ENCODE data around the gene CSRNP3.
"Not testable (repeated sequence)": the region's sequence is repeated elsewhere in the genome, so short reads cannot be mapped to it uniquely, and the experiment has no call there.

The CSRNP3 gene

GRCh38 chr2:165587335-165587938, 117.9 kb downstream of the CSRNP3 start:
- no peak for DNase-seq (ENCODE audit: low spot score)

- DNase-seq (ENCODE audit: low spot score) = not testable (repeated sequence)
These were observed 121.5 kb downstream of the CSRNP3 start for GRCh38 chr2:165590999-165591398.

- DNase-seq (ENCODE audit: low spot score) = no peak
These were observed 123.6 kb downstream of the CSRNP3 start for GRCh38 chr2:165593081-165593480.

- DNase-seq (ENCODE audit: low spot score) = no peak
These were observed 124.9 kb downstream of the CSRNP3 start for GRCh38 chr2:165594231-165594934.

GRCh38 chr2:165594935-165595255, 125.4 kb downstream of the CSRNP3 start:
- no peak for DNase-seq (ENCODE audit: low spot score)

- no peak for DNase-seq (ENCODE audit: low spot score)
These were observed 127.3 kb downstream of the CSRNP3 start for GRCh38 chr2:165596788-165597187.

- DNase-seq (ENCODE audit: low spot score) = no peak
These were observed 131.8 kb downstream of the CSRNP3 start for GRCh38 chr2:165601065-165601830.

GRCh38 chr2:165601928-165602521, 132.5 kb downstream of the CSRNP3 start:
- DNase-seq (ENCODE audit: low spot score) = no peak

- no peak for DNase-seq (ENCODE audit: low spot score)
These were observed 140.2 kb downstream of the CSRNP3 start for GRCh38 chr2:165609672-165610071.

- no peak for DNase-seq (ENCODE audit: low spot score)
These were observed 141.1 kb downstream of the CSRNP3 start for GRCh38 chr2:165610591-165611029.

- no peak for DNase-seq (ENCODE audit: low spot score)
These were observed 148.4 kb downstream of the CSRNP3 start for GRCh38 chr2:165617741-165618481.

- no peak for DNase-seq (ENCODE audit: low spot score)
These were observed 149.3 kb downstream of the CSRNP3 start for GRCh38 chr2:165618806-165619205.

- no peak for DNase-seq (ENCODE audit: low spot score)
These were observed 151.6 kb downstream of the CSRNP3 start for GRCh38 chr2:165621086-165621560.

- DNase-seq (ENCODE audit: low spot score) = no peak
These were observed 153.7 kb downstream of the CSRNP3 start for GRCh38 chr2:165623161-165623560.

- no peak for DNase-seq (ENCODE audit: low spot score)
These were observed 154.4 kb downstream of the CSRNP3 start for GRCh38 chr2:165623783-165624469.

GRCh38 chr2:165624470-165624800, 154.9 kb downstream of the CSRNP3 start:
- no peak for DNase-seq (ENCODE audit: low spot score)

- DNase-seq (ENCODE audit: low spot score) = no peak
These were observed 158.0 kb downstream of the CSRNP3 start for GRCh38 chr2:165627470-165627869.

GRCh38 chr2:165629776-165630175, 160.3 kb downstream of the CSRNP3 start:
- no peak for DNase-seq (ENCODE audit: low spot score)

- no peak for DNase-seq (ENCODE audit: low spot score)
These were observed 160.7 kb downstream of the CSRNP3 start for GRCh38 chr2:165630236-165630635.

GRCh38 chr2:165631089-165631488, 161.6 kb downstream of the CSRNP3 start:
- DNase-seq (ENCODE audit: low spot score) = no peak

- DNase-seq (ENCODE audit: low spot score) = no peak
These were observed 163.1 kb downstream of the CSRNP3 start for GRCh38 chr2:165632594-165632993.
